GM18861 (cell line): Measurements from ENCODE around the gene MYO3B.
"Not testable (repeated sequence)": the region's sequence is repeated elsewhere in the genome, so short reads cannot be mapped to it uniquely, and the experiment has no call there.

ENCODE experiments used
- ATAC-seq: cut with Tn5 transposase; IDR thresholded peaks from one replicate; pipeline ENCODE4 v1.9.1; 2021; ENCODE audit not compliant: unreplicated experiment

The MYO3B gene

GRCh38 chr2:170409164-170409535 is 231.2 kb downstream of the MYO3B start:
- ATAC-seq, result no peak

GRCh38 chr2:170411660-170412059 is 233.7 kb downstream of the MYO3B start:
- ATAC-seq, result no peak

GRCh38 chr2:170420961-170421687 is 243.2 kb downstream of the MYO3B start:
- ATAC-seq, result no peak

DNA sequence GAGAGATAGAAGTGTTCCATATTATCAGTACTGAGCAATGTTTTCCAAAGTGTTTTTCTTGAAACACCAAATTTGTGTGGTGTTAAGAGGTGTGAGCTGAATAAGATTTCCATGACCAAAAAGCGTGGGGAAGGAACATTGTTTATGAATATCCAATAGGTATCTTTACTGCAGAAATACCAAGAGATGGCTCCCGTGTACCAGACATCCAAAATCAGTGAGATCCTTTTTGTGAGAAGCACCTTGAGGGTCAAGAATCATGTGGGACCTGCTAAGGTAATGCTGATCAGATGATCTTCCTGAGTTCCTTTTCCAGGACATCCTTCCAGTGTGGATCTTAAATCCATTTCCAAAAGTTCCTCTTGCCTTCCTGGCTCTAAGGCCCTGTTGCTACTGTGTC is 246.0 kb downstream of the MYO3B start:
- no peak for ATAC-seq

GRCh38 chr2:170425281-170425751 is 247.4 kb downstream of the MYO3B start:
- no peak for ATAC-seq

DNA sequence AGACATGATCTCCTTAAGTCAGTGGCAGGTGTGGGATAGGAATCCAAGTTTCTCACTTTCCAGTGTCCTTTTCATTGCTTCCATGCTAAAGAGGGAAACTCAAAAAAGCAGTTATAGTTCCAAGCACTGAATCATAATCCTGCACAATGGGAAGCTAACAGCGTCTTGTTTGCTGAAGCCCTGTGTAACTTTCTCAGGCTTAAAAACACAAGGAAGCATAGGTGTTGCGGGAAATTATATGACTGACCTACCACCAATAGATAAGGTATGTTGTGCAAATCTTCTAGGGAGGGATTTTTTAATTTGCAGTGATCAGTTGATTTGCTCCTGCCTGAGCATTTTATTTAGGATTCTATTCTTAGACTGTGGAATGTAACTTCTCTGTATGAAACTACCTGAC is 250.9 kb downstream of the MYO3B start:
- no peak for ATAC-seq

DNA sequence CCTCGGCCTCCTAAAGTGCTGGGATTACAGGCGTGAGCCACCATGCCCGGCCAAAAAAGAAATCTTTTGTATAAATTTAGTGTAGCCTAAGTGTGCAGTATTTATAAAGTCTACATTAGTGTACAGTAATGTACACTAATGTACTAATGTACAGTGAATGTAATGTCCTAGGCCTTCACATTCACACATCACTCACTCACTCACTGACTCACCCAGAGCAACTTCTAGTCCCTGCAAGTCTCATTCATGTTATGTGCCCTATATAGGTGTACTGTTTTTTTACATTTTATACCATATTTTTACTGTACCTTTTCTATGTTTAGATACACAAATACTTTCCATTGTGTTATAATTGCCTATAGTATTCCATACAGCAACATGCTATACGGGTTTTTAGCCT is 254.9 kb downstream of the MYO3B start:
- ATAC-seq, result no peak

GRCh38 chr2:170433448-170433847 is 255.5 kb downstream of the MYO3B start:
- no peak for ATAC-seq

- not testable (repeated sequence) for ATAC-seq
These were observed 256.4 kb downstream of the MYO3B start for GRCh38 chr2:170434396-170434795.

- no peak for ATAC-seq
These were observed 257.1 kb downstream of the MYO3B start for GRCh38 chr2:170434900-170435621.

GRCh38 chr2:170436077-170436943 is 258.4 kb downstream of the MYO3B start:
- ATAC-seq, result no peak

- ATAC-seq, result no peak
These were observed 268.1 kb downstream of the MYO3B start for GRCh38 chr2:170446078-170446477.

DNA sequence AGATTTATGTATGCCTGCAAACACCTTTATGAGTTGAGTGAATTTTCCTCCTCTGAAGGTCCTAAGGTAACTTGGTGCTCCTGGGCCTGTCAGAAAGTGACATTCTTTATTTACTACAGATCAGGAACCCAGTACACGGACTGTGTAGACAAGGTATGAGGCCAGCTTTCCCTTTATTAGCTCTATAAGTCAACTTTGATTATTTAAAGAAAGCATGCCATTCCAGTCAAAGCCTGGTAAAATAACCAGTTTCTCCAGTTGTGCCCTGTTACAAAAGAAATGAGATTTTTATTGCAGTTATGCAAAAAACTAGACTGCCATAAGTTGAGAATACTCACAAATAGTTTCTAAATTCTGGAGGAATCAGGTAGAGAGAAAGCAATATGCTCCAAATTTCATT is 271.1 kb downstream of the MYO3B start:
- no peak for ATAC-seq

DNA sequence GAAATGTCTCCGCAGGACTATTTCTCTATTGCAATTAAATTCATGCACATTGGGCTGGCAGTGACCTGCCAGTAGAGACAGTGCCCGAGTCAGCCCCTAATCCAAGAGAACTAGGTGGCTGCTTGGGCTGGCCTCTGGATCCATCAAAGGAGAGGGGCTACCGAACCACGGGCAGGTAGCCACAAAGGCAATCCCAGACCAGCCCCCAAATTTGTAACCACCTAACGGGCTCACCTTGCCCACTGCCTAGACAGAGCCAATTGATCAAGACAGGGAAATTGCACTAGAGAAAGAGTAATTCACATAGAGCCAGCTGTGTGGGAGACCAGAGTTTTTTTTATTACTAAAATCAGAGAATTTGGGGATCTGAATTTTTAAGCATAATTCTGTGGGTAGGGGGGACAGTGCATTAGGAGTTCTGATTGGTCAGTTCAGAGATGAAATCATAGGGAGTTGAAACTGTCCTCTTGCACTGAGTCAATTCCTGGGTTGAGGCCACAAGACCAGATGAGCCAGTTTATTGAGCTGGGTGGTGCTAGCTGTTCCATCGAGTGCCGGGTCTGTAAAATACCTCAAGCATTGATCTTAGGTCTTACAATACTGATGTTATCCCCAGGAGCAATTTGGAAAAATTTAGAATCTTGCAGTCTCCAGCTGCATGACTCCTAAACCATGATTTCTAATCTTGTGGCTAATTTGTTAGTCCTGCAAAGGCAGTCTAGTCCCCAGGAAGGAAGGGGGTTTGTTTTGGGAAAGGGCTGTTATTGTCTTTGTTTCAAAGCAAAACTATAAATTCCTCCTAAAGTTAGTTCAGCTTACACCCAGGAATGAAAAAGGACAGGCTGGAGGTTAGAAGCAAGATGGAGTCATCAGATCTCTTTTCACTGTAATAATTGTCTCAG is 276.8 kb downstream of the MYO3B start:
- no peak for ATAC-seq

- ATAC-seq, result no peak
These were observed 277.9 kb downstream of the MYO3B start for GRCh38 chr2:170455617-170456426.

DNA sequence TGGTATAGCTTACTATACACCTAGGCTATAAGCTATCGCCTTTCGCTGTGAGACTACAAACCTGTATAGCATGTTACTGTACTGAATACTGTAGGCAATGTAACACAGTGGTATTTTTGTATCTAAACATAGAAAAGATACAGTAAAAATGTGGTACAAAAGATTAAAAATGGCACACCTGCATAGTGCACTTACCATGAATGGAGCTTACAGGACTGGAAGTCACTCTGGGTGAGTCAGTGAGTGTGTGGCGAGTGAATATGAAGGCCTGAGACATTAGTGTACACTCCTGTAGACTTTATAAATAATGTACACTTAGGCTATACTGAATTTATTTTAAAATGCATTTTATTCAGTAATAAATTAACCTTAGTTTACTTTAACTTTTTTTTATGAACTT is 279.0 kb downstream of the MYO3B start:
- ATAC-seq, result no peak

GRCh38 chr2:170457742-170458141 is 279.8 kb downstream of the MYO3B start:
- no peak for ATAC-seq

DNA sequence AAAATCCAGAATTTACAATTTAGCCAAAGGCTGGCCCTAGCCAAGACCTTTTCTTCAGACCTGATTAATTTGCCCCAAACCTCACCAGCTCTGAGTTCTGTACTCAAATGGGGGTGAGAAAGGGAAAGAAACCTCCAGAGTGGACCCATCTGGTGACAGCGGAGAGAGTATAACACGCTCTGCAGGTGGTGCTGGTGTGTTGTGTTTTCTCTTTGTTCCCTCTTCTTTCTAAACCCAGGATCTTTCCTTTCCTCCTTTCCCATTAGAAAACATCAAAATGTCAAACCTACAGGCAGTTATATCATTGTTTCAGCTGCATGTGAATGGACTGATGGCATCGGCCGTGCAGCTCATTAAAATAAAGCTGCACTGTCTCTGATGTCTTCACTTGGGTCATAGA is 283.9 kb downstream of the MYO3B start:
- ATAC-seq, result no peak

DNA sequence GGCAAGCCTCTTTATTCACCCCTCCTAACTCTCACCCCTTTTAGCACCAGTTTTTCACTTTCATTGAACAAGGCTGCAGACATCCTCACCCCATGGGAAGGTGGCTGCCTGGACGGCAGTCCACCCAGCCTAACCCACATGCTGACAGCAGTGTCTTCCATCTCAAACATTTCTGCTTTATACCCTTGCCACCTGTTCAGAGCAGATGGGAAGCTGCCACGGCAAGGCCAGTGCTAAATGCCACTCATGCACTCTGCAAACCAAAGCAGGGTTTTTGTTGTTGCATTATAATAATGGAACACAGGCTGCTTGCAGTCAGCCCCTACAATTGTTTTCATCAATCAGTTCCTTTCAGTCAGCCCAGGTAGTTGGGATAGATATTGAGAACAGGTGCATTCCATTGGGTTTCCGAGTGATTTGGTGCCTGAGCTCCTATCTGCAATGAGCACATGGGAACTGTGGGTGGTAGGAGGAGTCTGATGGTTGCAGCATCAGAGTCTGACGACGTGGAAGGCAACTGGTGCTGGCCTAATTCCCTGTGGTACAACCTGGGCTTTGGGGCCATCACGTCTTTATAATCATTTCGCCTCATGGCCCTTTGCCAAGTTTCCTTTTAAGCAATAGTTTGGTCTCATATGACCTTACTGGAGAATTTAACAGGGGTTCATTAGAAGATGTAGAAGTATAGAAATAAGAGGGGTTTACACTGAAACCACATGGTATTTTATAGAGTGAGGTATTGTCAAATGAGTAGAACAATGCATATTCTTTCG is 284.7 kb downstream of the MYO3B start:
- ATAC-seq, result no peak
